H1 (cell line): ENCODE data around the gene TGFB3. TPM values are rescaled to one million over a fixed set of nuclear protein-coding genes. Genes with fewer than 3 reads are reported as not detected.

ENCODE experiments used
- CTCF ChIA-PET: fragments of 300-600 bp; sonication (Branson Sonifier 250); formaldehyde crosslinking; loops from one replicate; lab custom pipeline; 2021; ENCODE audit not compliant: partially characterized antibody; lab: Charles Lee
- POLR2A ChIA-PET: fragments of 300-600 bp; sonication (Branson Sonifier 250); formaldehyde crosslinking; loops from one replicate; lab custom pipeline; 2021; ENCODE audit warnings: inconsistent platforms; ENCODE audit not compliant: partially characterized antibody; lab: Charles Lee
- DNase-seq, 2 experiments: peaks; one replicate each; pipeline versions ENCODE4 v3.0.0 to v3.0.0-alpha.2; 2010 to 2022; ENCODE audit warnings: low spot score in 2 of 2, low read depth in 1 of 2, mixed read lengths in 1 of 2
- FAIRE-seq: peaks from 2 replicates; lab custom pipeline; 2011; peaks lifted over from hg19 to GRCh38; lab: Jason Lieb, UNC
- H2AFZ ChIP-seq: 2 replicates; pipeline ENCODE4 v1.8.1; 2012; ENCODE audit warnings: low read length, inconsistent platforms
- H2AK5ac ChIP-seq: 2 replicates; pipeline ENCODE4 v1.6.1; 2013; ENCODE audit warnings: low read depth, low read length
- H2BK120ac ChIP-seq: replicated peaks from 2 replicates; pipeline ENCODE3; 2013; ENCODE audit warnings: low read depth, low read length, inconsistent platforms
- H2BK12ac ChIP-seq: 2 replicates; pipeline ENCODE4 v1.6.1; 2013; ENCODE audit warnings: low read depth, low read length
- H2BK15ac ChIP-seq: 2 replicates; pipeline ENCODE4 v1.6.1; 2013; ENCODE audit warnings: low read length
- H2BK20ac ChIP-seq: 2 replicates; pipeline ENCODE4 v1.6.1; 2013; ENCODE audit warnings: low read length
- H2BK5ac ChIP-seq: 2 replicates; pipeline ENCODE4 v1.6.1; 2013; ENCODE audit warnings: low read depth, low read length
- H3K14ac ChIP-seq: 2 replicates; pipeline ENCODE4 v1.6.1; 2013; ENCODE audit warnings: inconsistent platforms; ENCODE audit not compliant: insufficient read length
- H3K18ac ChIP-seq: 2 replicates; pipeline ENCODE4 v1.6.1; 2013; ENCODE audit warnings: low read length; ENCODE audit errors: extremely low read depth
- H3K23ac ChIP-seq: 2 replicates; pipeline ENCODE4 v1.6.1; 2013; ENCODE audit warnings: inconsistent platforms; ENCODE audit not compliant: insufficient read length
- H3K23me2 ChIP-seq: 2 replicates; pipeline ENCODE4 v1.6.1; 2013; ENCODE audit warnings: low read depth, low read length
- H3K27ac ChIP-seq: 2 replicates; pipeline ENCODE4 v1.6.1; 2011; ENCODE audit warnings: low read depth, low read length, inconsistent platforms
- H3K27me3 ChIP-seq, 4 experiments: replicated peaks in 1 of 4; 1 replicate in 1 of 4; 2 replicates in 3 of 4; pipeline versions ENCODE4 v1.6.1 to v1.8.1; 2011 to 2013; ENCODE audit warnings: low read length in 3 of 4, mild to moderate bottlenecking in 3 of 4, inconsistent platforms in 2 of 4, mixed read lengths in 2 of 4, moderate library complexity in 1 of 4; ENCODE audit not compliant: control insufficient read depth in 3 of 4, insufficient read depth in 3 of 4; ENCODE audit errors: extremely low read depth in 1 of 4
- H3K36me3 ChIP-seq, 4 experiments: 2 replicates each; pipeline versions ENCODE4 v1.6.1 to v1.8.1; 2011 to 2013; ENCODE audit warnings: mild to moderate bottlenecking in 4 of 4, low read length in 3 of 4, moderate library complexity in 2 of 4, control low read depth in 1 of 4, inconsistent platforms in 1 of 4; ENCODE audit not compliant: insufficient read depth in 4 of 4, control insufficient read depth in 2 of 4
- H3K4ac ChIP-seq: replicated peaks from 2 replicates; pipeline ENCODE3; 2013; ENCODE audit warnings: low read length, low read depth, mixed read lengths, inconsistent platforms; ENCODE audit not compliant: insufficient read length
- H3K4me1 ChIP-seq, 4 experiments: replicated peaks in 1 of 4; 1 replicate in 1 of 4; 2 replicates in 3 of 4; pipeline versions ENCODE4 v1.6.1 to v1.8.1; 2011 to 2013; ENCODE audit warnings: low read length in 3 of 4, inconsistent platforms in 2 of 4, mixed read lengths in 1 of 4; ENCODE audit not compliant: insufficient read depth in 4 of 4, control insufficient read depth in 3 of 4
- H3K4me2 ChIP-seq, 2 experiments: 2 replicates each; pipeline versions ENCODE4 v1.6.1 to v1.8.1; 2011 to 2013; ENCODE audit warnings: low read depth in 2 of 2, low read length in 2 of 2, control low read depth in 1 of 2, inconsistent platforms in 1 of 2, mild to moderate bottlenecking in 1 of 2; ENCODE audit not compliant: insufficient read depth in 1 of 2
- H3K4me3 ChIP-seq, 4 experiments: fragments of 200-600, 300-600 bp in 1 of 4; sonication (generic), shearing (Covaris generic), sonication (Bioruptor Twin) in 1 of 4; 2 replicates each; pipeline versions ENCODE4 v1.5.1 to v1.8.1; 2011 to 2016; ENCODE audit warnings: low read length in 4 of 4, low read depth in 3 of 4, control low read depth in 2 of 4, inconsistent platforms in 2 of 4, mild to moderate bottlenecking in 2 of 4, mixed read lengths in 1 of 4, moderate library complexity in 1 of 4; ENCODE audit not compliant: insufficient read depth in 2 of 4; ENCODE audit errors: extremely low read depth in 1 of 4
- H3K56ac ChIP-seq: replicated peaks from 2 replicates; pipeline ENCODE3; 2013; ENCODE audit warnings: low read depth, mild to moderate bottlenecking, mixed read lengths, low read length, inconsistent platforms; ENCODE audit not compliant: insufficient read length
- H3K79me1 ChIP-seq: 2 replicates; pipeline ENCODE4 v1.6.1; 2013; ENCODE audit warnings: low read depth, low read length, control low read depth
- H3K79me2 ChIP-seq, 2 experiments: 2 replicates each; pipeline versions ENCODE4 v1.6.1 to v1.8.1; 2012 to 2013; ENCODE audit warnings: low read length in 2 of 2, mild to moderate bottlenecking in 2 of 2, inconsistent platforms in 1 of 2; ENCODE audit not compliant: insufficient read depth in 2 of 2, control insufficient read depth in 1 of 2
- H3K9ac ChIP-seq, 4 experiments: replicated peaks in 1 of 4; 1 replicate in 1 of 4; 2 replicates in 3 of 4; pipeline versions ENCODE4 v1.6.1 to v1.8.1; 2011 to 2013; ENCODE audit warnings: low read depth in 3 of 4, low read length in 3 of 4, control low read depth in 2 of 4, mild to moderate bottlenecking in 2 of 4, moderate library complexity in 2 of 4, inconsistent platforms in 1 of 4; ENCODE audit errors: extremely low read depth in 1 of 4
- H3K9me3 ChIP-seq, 2 experiments: 2 replicates each; pipeline versions ENCODE4 v1.6.1 to v1.8.1; 2012 to 2013; ENCODE audit warnings: mild to moderate bottlenecking in 2 of 2, moderate library complexity in 2 of 2, control low read depth in 1 of 2, inconsistent platforms in 1 of 2, low read depth in 1 of 2, low read length in 1 of 2, mixed read lengths in 1 of 2; ENCODE audit not compliant: insufficient read depth in 2 of 2
- H4K20me1 ChIP-seq, 2 experiments: replicated peaks in 1 of 2; 2 replicates each; pipeline versions ENCODE3 to v1.8.1; 2011 to 2013; ENCODE audit warnings: inconsistent platforms in 2 of 2, low read length in 2 of 2, mild to moderate bottlenecking in 1 of 2; ENCODE audit not compliant: insufficient read depth in 2 of 2, control insufficient read depth in 1 of 2
- H4K5ac ChIP-seq: 2 replicates; pipeline ENCODE4 v1.6.1; 2013; ENCODE audit warnings: low read length, low read depth, mixed read lengths, inconsistent platforms; ENCODE audit not compliant: insufficient read length
- H4K8ac ChIP-seq: 2 replicates; pipeline ENCODE4 v1.8.0; 2013; ENCODE audit warnings: mild to moderate bottlenecking, moderate library complexity, low read length, inconsistent platforms; ENCODE audit not compliant: insufficient read depth; ENCODE audit errors: extremely low read depth
- H4K91ac ChIP-seq: replicated peaks from 2 replicates; pipeline ENCODE3; 2013; ENCODE audit warnings: low read length, mixed read lengths, inconsistent platforms; ENCODE audit not compliant: insufficient read length
- POLR2AphosphoS5 ChIP-seq: IDR thresholded peaks from 2 replicates; pipeline ENCODE4 v1.6.1; 2011; ENCODE audit warnings: low read depth, low read length
- WGBS, 2 experiments: shearing (Covaris generic) in 1 of 2; methylation state at CpG; one replicate each; pipeline versions ENCODE4 v1.1.6 to v1.1.7; 2013 to 2015; ENCODE audit warnings: low lambda C conversion rate in 2 of 2, mixed read lengths in 2 of 2, inconsistent platforms in 1 of 2, low coverage in 1 of 2, missing lambda C conversion rate in 1 of 2; ENCODE audit not compliant: insufficient replicate concordance in 2 of 2, insufficient coverage in 1 of 2, insufficient read length in 1 of 2; ENCODE audit errors: extremely low coverage in 1 of 2, missing lambda C conversion rate in 1 of 2; 5-methylcytosine and 5-hydroxymethylcytosine counted together
- polyA plus RNA-seq, 7 experiments: library from polyadenylated mRNA; depleted of rRNA in 3 of 7; stranded (reverse) in 5 of 7; unstranded in 2 of 7; fragments of >200 nt in 5 of 7; fragments of 200-250 nt in 2 of 7; gene quantifications; 1 replicate in 5 of 7; 2 replicates in 1 of 7; 4 replicates in 1 of 7; pipeline versions ENCODE4 v1.2.1 to v1.2.3, GENCODE V29; 2011 to 2013; ENCODE audit warnings: missing spikeins in 2 of 7, mixed read lengths in 2 of 7
- total RNA-seq: library from RNA; stranded (reverse); fragmentation: NEBNext Ultra II Directional; extraction: Animal tissue kit (Norgen Biotek cat#: 25700); gene quantifications from 2 replicates; pipeline ENCODE4 v1.2.1, GENCODE V29; 2021

TGFB3 gene
- total and polyA plus RNA-seq, 2 of the 8 experiments (the other 6 are each of a cell fraction or from before 2014, with no cell fraction given), result 0.65 to 0.86 TPM

- no peaks in the 10 kb centered on the region for H3K79me2 ChIP-seq
Observed at GRCh38 chr14:75980856-75981255, 939 bp downstream of the TGFB3 start.

More at GRCh38 chr14:75980856-75981255, 939 bp downstream of the TGFB3 start:
- no peak overlapping the region for H2AK5ac ChIP-seq
- no peak overlapping the region for H3K18ac ChIP-seq
- H3K36me3 ChIP-seq, result no peaks in the 10 kb centered on the region
- no peaks in the 10 kb centered on the region for H4K20me1 ChIP-seq
- no peak overlapping the region for H2BK120ac ChIP-seq
- POLR2A ChIA-PET, result interaction anchor here (0.6 kb wide), 1 partner anchor 49 kb away, joined by 3 read pairs; no protein-coding TSS in a partner anchor
- H2BK5ac ChIP-seq, result no peak overlapping the region
- H2AFZ ChIP-seq, result no peak overlapping the region
- H2BK12ac ChIP-seq, result peak overlapping the region; percentile 22; the same call in 1 of the 2 replicates
- H3K23ac ChIP-seq, result no peak overlapping the region
- 76% methylated on average over 8 of the region's 8 CpGs; no CpG with 5 or more reads in 1 of the 2 experiments for WGBS, 2 experiments
- H3K14ac ChIP-seq, result no peak overlapping the region
- H4K91ac ChIP-seq, result no peak overlapping the region
- H3K4me3 ChIP-seq, result peak overlapping the region in 1 of 4 experiments; percentile 89; a peak in 1 of 8 replicates
- peaks cover 0 to 7% (median 2%) of the 10 kb centered on the region in 4 experiments; a peak in 6 of 7 replicates for H3K4me1 ChIP-seq
- peaks cover 8% of the 10 kb centered on the region for H3K23me2 ChIP-seq
- DNase-seq, result no peak
- no peak overlapping the region for H2BK20ac ChIP-seq
- no peak for TF ChIP-seq POLR2AphosphoS5
- H3K56ac ChIP-seq, result no peak overlapping the region
- H4K5ac ChIP-seq, result no peak overlapping the region
- no peak for FAIRE-seq
- H4K8ac ChIP-seq, result no peak overlapping the region
- peak overlapping the region; percentile 36 for H3K4ac ChIP-seq
- no peaks in the 10 kb centered on the region for H3K9me3 ChIP-seq
- H3K27me3 ChIP-seq, result peaks cover 0 to 26% (median 17%) of the 10 kb centered on the region in 4 experiments; a peak in 5 of 7 replicates
- H3K79me1 ChIP-seq, result no peaks in the 10 kb centered on the region
- H3K4me2 ChIP-seq, result peak overlapping the region; percentile 83 to 97; a peak in 3 of 4 replicates
- peak overlapping the region; percentile 36; the same call in 1 of the 2 replicates for H2BK15ac ChIP-seq
- CTCF ChIA-PET, result interaction anchor here (0.7 to 20.1 kb wide), 15 partner anchors 11 to 587 kb away, joined by 3 to 261 read pairs (median 7); no protein-coding TSS in a partner anchor
- no peak overlapping the region for H3K27ac ChIP-seq
- no peak overlapping the region for H3K9ac ChIP-seq
